HK-2 (cell line): ENCODE measurements around the gene SAMD8.
A peak's percentile ranks its signal among the peaks of the same experiment; 100 is the strongest.
"Not testable (repeated sequence)": the region's sequence is repeated elsewhere in the genome, so short reads cannot be mapped to it uniquely, and the experiment has no call there.

Source experiments
- DNase-seq: peaks from one replicate; pipeline ENCODE4 v3.0.0-alpha.2; 2018; ENCODE audit not compliant: unreplicated experiment

The SAMD8 gene

GRCh38 chr10:75140246-75140645, 28.8 kb downstream of the SAMD8 start:
- no peak for DNase-seq

GRCh38 chr10:75143353-75143752, 31.9 kb downstream of the SAMD8 start:
- no peak for DNase-seq

- DNase-seq, result no peak
Measured at GRCh38 chr10:75145590-75145989, 34.1 kb downstream of the SAMD8 start.

- DNase-seq, result no peak
Measured at GRCh38 chr10:75146780-75147179, 35.3 kb downstream of the SAMD8 start.

GRCh38 chr10:75150656-75151055, 39.2 kb downstream of the SAMD8 start:
- no peak for DNase-seq

GRCh38 chr10:75159519-75159918, 48.1 kb downstream of the SAMD8 start:
- no peak for DNase-seq

GRCh38 chr10:75165684-75166622, 54.5 kb downstream of the SAMD8 start:
- no peak for DNase-seq

- DNase-seq, result no peak
Measured at GRCh38 chr10:75166623-75166972, 55.1 kb downstream of the SAMD8 start.

GRCh38 chr10:75168275-75168674, 56.8 kb downstream of the SAMD8 start:
- DNase-seq, result no peak

GRCh38 chr10:75170215-75170614, 58.8 kb downstream of the SAMD8 start:
- no peak for DNase-seq

GRCh38 chr10:75175046-75175445, 63.6 kb downstream of the SAMD8 start:
- no peak for DNase-seq

GRCh38 chr10:75176046-75176445, 64.6 kb downstream of the SAMD8 start:
- no peak for DNase-seq

- no peak for DNase-seq
Measured at GRCh38 chr10:75176736-75177135, 65.3 kb downstream of the SAMD8 start.

GRCh38 chr10:75179657-75180177, 68.3 kb downstream of the SAMD8 start:
- no peak for DNase-seq

- DNase-seq, result no peak
Measured at GRCh38 chr10:75180592-75180991, 69.1 kb downstream of the SAMD8 start.

GRCh38 chr10:75181073-75181472, 69.6 kb downstream of the SAMD8 start:
- no peak for DNase-seq

- DNase-seq, result no peak
Measured at GRCh38 chr10:75186310-75186709, 74.9 kb downstream of the SAMD8 start.

GRCh38 chr10:75187961-75188426, 76.5 kb downstream of the SAMD8 start:
- peak; percentile 59 for DNase-seq

- DNase-seq, result not testable (repeated sequence)
Measured at GRCh38 chr10:75188522-75188921, 77.1 kb downstream of the SAMD8 start.

- DNase-seq, result no peak
Measured at GRCh38 chr10:75189266-75190096, 78.0 kb downstream of the SAMD8 start.

- DNase-seq, result peak; percentile 37
Measured at GRCh38 chr10:75191821-75192568, 80.5 kb downstream of the SAMD8 start.

- DNase-seq, result not testable (repeated sequence)
Measured at GRCh38 chr10:75194625-75195024, 83.2 kb downstream of the SAMD8 start.
